HG02870 (cell line): Measurements from ENCODE around the gene DDIT4.
"Not testable (repeated sequence)": the region's sequence is repeated elsewhere in the genome, so short reads cannot be mapped to it uniquely, and the experiment has no call there.

Source experiments
- ATAC-seq: cut with Tn5 transposase; IDR thresholded peaks from one replicate; pipeline ENCODE4 v1.9.1; 2021; ENCODE audit warnings: mild to moderate bottlenecking, moderate library complexity; ENCODE audit not compliant: unreplicated experiment

The DDIT4 gene

DNA sequence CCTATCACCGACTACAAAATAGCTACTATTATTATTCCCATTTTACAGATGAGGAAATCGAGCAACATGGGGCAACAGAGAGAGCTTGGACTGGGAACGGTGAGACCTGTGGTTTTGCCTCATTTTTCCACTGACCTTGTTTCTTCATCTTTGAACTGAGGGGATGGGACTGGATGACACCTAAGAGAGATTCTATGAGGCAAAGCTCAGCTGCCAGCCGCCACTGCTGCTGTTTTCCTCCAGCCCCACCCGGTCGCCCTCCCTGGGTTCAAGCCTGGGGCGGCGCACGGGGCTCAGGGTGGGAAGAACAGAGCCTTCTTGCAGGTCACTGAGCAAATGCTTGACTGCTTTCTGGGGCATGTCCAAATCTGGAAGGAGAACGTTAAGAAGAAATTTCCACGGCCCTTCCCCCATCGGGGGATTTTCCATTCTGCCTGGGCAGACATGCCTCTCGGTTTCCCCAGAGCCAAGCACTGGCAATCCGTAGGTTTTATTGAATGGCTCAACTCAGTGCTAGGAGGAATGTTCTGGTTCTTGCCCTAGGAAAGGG is 12.3 kb downstream of the DDIT4 start:
- ATAC-seq, result no peak

DNA sequence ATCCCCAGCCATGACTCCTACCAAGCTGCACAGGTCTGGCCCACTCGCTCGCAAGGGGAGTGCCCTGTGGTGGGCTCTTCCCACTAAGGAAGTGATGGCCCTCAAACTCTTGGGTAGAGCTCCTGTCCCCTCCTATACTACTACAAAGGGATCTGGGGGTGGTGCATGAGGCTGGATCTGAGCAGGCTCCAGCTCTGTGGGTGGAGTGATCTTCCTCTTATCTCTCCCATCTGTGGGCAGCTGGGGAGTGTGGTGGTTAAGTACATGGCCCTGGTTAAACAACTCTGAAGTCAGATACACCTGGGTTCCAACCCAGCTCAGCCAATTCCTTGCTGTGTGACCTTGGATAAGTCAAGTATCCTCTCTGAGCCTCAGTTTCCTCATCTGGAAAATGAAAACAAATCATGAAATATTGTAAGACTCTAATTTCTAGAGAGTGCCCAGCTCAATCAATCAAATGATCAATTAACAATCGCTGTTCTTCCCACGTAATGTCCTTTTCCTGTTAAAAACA is 17.4 kb downstream of the DDIT4 start:
- no peak for ATAC-seq

DNA sequence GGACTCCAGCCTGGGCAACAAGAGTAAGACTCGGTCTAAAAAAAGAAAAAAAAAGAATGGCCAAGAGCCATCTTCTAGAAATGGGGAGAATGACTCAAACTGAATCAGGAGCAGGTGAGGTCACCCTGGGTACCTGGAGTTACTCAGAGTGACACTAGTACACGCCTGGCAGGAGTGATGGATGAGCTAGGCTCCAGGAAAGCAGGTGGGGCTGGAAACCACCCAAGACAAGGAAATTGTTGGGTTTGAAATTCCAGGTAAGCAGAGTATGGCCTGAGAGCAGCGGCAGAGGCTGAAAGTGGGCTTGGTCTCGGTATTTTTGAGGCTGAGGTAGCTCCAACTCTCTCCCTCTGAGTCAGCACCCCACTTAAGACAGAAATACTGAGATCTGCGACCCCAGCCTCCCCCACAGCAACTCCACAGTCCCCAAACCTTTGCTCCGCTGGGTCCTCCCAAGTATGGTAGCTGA is 18.5 kb downstream of the DDIT4 start:
- no peak for ATAC-seq

DNA sequence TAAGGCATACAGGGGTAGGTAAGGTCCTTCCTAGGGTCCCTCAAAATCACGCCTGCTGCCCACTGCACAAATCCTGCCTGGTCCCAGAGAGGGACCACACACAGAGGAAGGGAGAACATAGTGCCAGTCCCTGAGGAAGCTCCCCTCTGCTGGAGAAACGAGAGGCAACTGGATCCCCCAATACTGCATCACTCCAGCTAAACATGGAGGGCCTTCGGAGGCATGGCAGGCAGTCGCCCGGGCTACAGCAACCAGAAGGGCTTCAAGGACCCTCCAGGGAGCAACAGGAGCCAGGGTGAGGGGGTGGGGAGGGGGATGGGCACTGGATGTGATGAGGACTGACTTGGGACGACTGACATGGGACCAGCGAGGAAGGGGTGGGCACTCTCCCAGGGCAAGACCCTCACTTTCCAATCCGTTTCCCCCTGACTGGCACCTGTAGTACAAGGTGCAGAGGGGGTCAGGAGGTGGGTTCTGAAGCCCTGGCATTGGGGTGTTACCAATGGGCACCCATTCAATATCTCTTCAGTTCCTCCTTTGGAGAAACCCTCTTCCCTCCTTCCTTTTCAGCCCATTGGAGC is 21.7 kb downstream of the DDIT4 start:
- no peak for ATAC-seq

DNA sequence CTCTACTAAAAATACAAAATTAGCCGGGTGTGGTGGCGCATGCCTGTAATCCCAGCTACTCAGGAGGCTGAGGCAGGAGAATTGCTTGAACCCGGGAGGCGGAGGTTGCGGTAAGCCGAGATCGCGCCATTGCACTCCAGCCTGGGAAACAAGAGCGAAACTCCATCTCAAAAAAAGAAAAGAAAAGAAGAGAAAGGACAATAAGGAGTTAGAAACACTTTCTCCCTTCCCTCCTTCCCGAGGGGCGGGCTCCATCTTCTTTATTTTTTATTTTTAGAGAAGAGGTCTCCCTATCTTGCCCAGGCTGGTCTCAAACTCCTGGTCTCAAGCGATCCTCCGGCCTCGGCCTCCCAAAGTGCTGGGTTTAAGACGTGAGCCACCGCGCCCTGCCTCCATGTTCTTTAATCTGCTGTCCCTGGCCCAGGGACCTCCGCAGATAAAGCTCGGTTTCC is 23.1 kb downstream of the DDIT4 start:
- ATAC-seq, result not testable (repeated sequence)

DNA sequence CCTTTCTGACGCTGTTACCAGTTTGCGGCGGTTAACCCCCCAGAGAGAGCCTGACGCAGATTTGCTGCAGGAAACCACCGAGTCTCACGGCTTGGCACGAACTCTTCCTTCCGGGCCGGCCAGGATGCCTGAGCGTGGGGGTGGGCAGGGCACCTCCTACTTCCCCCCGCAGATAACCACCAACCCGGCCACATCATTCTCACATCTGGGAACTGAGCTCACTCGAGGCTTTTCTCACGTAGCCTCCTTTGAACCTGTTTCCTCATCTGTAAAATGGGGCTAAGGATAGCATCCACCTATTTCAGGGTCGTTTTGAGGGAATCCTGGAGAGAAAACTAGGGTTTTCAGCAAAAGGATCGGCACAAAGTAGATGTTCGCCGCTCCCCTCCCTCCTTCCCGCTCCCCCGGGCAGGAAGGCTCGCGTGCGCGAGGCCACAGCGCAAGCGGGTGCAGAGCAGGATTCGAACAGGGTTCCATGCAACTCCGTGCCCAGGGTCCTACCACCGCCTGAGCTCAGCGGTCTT is 23.6 kb downstream of the DDIT4 start:
- peak; percentile 49 for ATAC-seq

DNA sequence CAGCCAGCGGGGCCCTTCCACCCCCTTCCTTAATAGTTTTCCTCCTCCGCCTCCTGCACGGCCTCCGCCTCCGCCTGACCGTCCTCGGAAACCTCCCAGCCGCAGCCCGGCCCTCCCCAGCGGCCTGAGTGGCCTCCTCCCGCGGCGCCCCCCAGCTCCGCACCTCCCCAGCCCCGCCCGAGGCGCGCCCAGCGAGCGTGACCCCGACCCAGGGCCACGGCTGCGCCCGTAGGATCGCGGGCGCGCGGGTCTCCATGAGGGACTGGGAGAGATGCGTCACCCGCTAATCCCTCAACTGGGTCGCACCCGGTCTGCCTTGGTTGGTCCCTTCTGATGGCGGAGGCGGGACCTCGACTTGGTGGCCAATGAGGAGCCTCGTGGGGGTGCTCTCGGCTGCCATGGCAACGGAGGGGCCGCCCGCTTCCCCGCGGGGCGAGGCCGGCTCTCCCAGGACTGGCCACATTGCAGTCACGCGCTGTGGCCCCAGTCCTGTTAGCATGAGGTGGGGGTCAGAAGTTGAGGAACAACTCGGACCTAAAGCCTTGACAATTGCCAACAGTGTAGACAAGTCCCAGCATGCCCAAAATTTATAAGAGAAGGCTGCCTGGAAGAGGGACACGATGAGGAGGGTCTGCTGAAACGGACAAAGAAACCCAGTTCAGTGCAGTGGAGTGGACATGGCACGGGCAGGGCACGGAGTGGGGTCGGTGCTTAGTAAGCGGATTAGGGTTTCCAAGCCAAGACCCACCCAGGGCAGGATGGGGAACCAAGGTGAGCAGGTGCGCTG is 24.3 kb downstream of the DDIT4 start:
- peak; percentile 68 for ATAC-seq

DNA sequence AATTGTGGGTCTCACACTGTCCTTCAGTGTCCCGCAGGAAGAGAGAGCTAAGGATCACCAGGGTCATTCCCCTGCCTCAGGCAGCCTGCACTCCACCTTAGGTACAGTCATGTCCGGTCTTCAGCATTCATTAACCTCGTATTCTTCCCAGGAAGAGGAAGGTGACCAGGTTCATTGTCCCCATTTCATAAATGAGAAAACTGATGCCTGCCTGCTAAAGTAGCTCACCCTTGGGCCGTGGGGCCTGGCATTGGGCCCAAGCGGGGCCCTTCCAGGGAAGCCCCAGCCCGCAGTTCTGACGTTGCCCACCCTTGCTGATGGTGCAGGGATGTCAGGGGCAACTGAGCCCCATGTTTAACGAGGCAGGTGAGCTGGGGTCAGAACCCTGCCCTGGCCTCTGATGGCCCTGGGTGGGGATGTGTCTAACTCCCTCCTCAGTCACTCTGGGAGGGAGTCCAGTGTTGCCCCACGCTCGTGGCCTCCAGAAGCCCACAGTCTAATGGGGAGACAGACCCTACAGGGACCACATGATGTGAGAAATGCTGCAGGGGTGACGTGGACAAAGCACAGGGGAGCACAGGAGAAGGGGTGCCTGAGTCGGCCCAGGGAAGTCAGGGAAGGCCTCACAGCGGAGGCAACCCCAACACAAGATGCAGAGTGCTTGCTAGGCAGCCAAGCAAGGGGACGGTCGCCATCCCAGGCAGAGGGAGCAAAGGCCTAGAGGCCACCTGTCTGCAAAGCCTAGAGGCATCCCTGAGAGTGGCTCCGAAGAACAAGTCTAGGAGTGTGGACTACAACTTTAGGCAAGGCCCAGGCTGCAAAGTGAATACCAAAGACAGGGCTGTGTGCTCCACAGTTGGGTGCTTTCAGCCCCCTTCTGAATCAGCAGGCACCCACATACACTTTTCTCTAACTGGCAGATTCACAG is 25.1 kb downstream of the DDIT4 start:
- ATAC-seq, result no peak

DNA sequence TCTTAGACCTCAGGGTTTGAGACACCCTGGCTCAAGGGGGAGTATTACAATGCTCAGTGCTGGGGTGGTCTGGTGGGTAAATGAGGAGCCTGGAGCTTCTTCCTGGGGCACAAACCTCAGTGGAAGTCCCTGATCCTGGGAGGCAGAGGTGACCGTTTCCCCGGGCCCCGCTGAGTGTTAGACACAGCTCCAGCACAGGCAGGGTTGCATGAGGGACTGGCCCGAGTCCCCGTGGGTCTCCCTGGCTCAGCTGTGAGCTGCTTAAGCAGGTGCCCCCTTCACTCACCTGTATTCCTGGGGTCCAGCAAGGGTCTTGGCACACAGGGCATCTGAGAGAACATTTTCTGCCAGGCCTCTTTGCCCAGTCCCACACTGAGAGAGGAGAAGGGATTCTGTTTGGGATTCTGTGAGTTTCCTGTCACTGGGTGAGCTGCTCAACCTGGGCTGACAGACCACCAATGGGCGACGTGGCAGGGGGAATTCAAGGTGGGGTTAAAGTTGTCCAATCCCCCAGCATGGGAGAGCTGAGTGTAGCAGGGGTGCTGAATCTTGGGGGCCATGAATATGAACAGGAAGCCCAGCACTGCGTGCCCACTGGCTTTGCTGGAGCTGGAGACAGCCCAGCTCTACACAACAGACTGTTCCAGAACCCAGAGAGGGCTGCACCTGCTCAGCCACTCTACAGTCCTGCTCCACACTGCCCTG is 29.9 kb downstream of the DDIT4 start:
- ATAC-seq, result no peak

DNA sequence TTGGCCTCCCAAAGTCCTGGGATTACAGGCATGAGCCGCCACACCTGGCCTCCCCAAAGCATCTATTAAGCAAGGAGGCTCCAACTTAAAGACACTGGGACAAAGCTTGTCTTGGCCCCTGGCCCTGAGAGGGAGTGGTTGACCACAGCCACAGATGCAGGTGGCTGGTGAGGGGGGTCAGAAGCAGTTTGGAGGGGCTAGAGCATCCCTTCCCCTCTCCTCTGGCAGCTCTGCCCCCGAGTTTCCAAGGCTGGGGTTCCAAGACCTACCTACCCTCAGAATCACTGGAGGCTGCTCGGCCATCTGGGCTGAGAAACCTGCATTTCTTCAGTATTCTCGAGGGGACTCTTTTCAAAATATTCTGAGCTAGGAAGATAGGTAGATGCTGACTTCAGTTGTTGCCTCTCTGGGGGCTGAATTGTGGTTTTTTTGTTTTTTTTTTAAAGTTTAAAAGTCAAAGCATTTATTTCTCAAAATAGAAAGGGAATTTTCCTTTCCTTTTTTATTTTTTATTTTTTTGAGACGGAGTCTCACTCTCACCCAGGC is 32.6 kb downstream of the DDIT4 start:
- ATAC-seq, result no peak

DNA sequence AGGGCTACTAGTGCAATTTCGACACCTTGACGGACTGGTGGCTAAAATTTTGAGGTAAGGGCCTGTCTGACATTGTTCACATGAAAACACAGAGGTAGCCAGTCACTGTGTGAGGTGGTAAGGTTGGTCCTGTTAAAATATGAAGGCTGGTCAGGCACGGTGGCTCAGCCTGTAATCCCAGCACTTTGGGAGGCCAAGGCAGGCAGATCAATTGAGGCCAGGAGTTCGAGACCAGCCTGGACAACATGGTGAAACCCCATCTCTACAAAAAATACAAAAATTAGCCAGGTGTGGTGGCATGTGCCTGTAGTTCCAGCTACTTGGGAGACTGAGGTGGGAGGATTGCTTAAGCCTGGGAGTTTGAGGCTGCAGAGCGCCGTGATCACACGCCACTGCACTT is 34.0 kb downstream of the DDIT4 start:
- not testable (repeated sequence) for ATAC-seq

DNA sequence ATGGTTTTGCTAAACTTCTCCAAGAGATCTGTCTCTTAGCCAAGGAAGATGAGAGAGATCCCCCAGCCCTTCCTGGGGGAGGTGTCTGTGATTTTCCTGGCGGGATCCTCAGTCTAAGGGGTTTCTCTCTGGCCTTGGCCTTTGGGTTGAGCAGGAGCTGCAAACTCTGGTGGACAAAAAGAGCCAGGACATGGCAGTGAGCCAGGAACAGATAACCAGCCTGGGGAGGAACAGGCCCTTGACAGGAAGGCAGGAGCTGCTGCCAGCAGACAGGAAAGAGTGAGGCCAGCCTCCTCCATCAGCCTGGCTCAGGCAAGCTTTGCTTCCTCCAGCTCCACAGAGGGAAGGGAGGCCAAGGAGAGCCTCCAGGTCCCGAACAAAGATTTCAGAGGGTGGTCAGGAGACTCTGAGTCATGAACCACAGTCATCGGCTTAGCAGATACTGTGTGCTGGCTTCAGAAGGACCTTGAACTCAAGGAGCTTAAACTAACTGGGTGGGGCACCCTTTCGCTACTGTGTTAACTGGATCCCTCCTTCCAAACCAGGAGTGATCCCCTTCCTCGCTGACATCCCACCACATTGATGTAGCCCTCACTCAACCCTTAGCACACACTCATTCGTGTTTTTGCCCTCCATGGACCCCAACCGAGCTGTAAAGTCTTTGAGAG is 34.7 kb downstream of the DDIT4 start:
- no peak for ATAC-seq

DNA sequence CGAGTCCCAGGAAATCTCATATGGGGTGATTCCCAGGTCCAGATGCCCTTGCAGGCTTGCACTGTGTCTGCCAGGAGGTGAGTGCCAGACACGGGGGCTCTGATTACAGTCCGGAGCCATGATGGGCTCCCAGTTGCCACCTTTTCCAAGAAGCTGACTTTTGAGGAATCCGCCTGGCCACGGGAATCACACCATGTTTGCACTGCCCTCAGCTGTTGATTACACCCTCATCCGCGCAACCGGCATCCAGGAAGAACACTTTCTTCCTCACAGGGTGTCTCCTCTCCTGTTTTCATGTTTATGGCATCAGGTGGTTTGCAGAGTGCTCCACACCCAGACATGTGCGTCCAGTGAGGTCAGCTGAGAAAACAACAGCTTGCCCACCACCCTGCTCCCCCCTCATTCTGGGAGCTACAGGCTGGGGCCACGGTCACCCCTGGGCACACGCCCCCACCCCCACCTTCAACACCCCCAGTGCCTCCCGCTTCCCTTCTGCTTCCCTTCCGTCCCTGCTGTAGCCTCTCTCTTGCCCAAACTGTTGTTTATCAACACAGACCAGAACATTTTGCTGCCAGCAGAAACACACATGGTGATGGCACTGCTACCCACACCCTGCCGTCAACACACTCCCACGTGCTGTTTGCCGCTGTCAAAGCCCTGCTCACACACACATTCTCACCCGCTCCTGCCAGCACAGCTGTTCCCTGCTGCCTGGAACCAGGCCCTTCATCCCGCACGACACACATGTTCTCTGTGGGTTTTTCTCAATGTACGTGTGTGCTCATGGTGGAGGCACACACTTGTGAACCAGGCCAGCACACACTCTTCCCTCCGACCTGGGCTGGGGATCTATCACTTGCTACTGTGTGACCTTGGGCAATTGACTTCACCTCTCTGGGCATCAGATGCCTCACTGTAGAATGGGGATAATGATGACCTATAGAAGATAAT is 35.8 kb downstream of the DDIT4 start:
- no peak for ATAC-seq

DNA sequence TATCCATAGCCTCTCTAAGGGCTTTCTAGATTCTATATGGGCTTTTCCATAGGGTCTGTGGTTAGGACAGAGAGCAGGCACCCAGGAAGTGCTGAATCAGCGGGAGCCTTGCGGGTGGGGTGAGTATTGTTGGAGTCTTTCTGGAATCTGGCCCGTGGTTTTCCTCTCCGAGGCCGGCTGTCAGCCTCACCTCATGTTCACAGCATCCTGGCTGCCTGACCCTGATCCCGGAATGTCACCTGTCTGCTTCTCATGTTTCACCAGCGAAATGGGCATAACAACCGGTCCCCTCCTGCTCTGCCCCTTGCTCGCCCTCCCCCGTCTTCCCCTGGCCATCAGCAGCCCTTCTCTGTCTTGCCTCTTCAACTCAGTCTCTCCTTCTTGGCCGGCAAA is 36.5 kb downstream of the DDIT4 start:
- ATAC-seq, result no peak

DNA sequence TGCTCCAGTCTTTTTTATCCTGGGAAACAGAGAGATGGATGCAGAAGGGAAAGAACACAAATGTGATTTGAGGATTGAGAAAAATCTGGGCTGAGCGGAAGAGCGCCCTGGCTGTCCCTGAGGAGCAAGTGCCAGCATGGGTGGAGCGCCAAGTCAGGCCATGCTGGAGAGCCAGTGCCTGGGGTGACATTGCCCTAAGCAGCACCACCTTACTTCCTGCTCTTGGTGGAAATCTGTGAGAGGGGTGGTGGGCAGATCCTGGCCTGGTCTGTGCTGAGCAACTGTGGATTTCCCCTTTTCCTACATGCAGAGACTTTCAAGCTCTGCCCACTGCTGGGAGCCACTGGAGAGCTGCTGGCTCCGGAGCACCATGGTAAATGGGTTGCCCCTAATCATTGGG is 36.9 kb downstream of the DDIT4 start:
- no peak for ATAC-seq

DNA sequence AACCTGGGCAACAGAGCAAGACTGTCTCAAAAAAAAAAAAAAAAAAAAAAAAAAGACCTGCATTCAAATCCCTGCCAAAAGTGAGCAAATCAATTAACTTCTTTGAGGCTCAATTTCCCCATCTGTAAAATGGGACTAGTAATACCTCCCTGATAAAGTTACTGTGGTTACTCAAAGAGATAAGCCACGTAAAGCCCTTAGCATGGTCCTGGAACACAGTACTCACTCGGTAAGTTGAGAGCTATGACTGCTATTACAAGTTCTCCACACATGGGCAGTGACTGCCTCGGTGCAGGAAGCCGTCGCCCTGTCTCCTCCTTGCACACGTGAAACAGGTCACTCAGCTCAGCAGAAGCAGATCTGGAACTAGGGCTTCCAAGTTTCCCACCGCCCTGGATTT is 37.9 kb downstream of the DDIT4 start:
- ATAC-seq, result no peak

DNA sequence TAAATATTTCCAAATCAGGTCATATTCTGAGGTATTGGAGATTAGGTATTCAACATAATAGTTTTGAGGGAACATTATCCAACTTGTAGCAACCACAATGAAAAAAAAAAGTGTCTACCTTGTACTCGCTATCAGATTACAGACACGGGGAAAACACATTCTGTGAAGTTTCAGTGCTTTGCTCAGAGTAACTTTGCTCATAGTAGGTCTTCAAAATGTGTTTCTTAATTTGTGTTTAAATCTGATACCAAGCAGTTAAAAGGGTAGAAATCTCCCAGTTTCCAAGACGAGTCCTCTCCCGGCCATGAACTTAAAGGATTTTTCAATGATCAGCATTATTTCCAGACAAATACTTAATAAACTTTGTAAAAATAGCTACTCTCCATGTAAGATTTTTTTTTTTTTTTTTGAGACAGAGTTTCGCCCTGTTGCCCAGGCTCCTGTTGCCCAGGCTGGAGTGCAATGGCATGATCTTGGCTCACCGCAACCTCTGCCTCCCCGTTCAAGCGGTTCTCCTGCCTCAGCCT is 39.2 kb downstream of the DDIT4 start:
- ATAC-seq, result no peak

DNA sequence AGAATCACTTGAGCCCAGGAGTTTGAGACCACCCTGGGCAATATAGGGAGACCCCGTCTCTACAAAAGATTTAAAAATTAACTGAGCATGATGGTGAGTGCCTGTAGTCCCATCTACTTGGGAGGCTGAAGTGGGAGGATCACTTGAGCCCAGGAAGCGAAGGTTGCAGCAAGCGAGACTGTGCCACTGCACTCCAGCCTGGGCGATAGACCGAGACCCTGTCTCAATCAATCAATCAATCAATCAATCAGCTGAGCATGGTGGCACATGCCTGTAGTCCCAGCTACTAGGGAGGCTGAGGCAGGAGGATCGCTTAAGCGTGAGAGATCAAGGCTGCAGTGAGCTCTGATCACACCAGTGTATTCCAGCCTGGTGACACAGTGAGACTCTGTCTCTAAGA is 40.5 kb downstream of the DDIT4 start:
- ATAC-seq, result no peak
